Glutamatergic neuron (in vitro differentiated cells): ENCODE data around the gene CHAT. TPM values are rescaled to one million over a fixed set of nuclear protein-coding genes. Genes with fewer than 3 reads are reported as not detected.

Experiments used
- DNase-seq: peaks from one replicate; pipeline ENCODE4 v3.0.0; 2022
- H3K27ac Mint-ChIP-seq: one replicate; pipeline ENCODE4 v1.8.0; 2020; ENCODE audit warnings: mild to moderate bottlenecking, mixed read lengths, inconsistent platforms; ENCODE audit not compliant: unreplicated experiment
- H3K27me3 Mint-ChIP-seq: one replicate; pipeline ENCODE4 v1.8.0; 2020; ENCODE audit warnings: mild to moderate bottlenecking, moderate library complexity, mixed read lengths, inconsistent platforms; ENCODE audit not compliant: unreplicated experiment
- H3K36me3 Mint-ChIP-seq: one replicate; pipeline ENCODE4 v1.8.0; 2020; ENCODE audit warnings: mild to moderate bottlenecking, mixed read lengths, inconsistent platforms; ENCODE audit not compliant: unreplicated experiment
- H3K4me1 Mint-ChIP-seq: one replicate; pipeline ENCODE4 v1.8.0; 2020; ENCODE audit warnings: mild to moderate bottlenecking, low read depth, mixed read lengths, inconsistent platforms; ENCODE audit not compliant: unreplicated experiment
- H3K4me3 Mint-ChIP-seq: one replicate; pipeline ENCODE4 v1.8.0; 2020; ENCODE audit warnings: mild to moderate bottlenecking, mixed read lengths, inconsistent platforms; ENCODE audit not compliant: unreplicated experiment
- H3K9me3 Mint-ChIP-seq: one replicate; pipeline ENCODE4 v1.8.0; 2020; ENCODE audit warnings: mild to moderate bottlenecking, moderate library complexity, mixed read lengths, inconsistent platforms; ENCODE audit not compliant: unreplicated experiment
- CTCF ChIP-seq: fragments of 200-600 bp; sonication (generic); IDR thresholded peaks from one replicate; pipeline ENCODE4 v1.5.0; 2021; ENCODE audit not compliant: partially characterized antibody, unreplicated experiment
- total RNA-seq: library from RNA; stranded (reverse); fragmentation: NEBNext Ultra II Directional; extraction: Animal tissue kit (Norgen Biotek cat#: 25700); gene quantifications from one replicate; pipeline ENCODE4 v1.2.1, GENCODE V29; 2021; ENCODE audit not compliant: unreplicated experiment

Gene CHAT
- total RNA-seq, 1 donor from 2014 or later = 15.4 TPM

- peaks cover 31% of the 10 kb centered on the region for H3K4me1 Mint-ChIP-seq
- peaks cover 24% of the 10 kb centered on the region for H3K27me3 Mint-ChIP-seq
- TF ChIP-seq CTCF = no peak
- no peak overlapping the region for H3K27ac Mint-ChIP-seq
- peaks cover 5% of the 10 kb centered on the region for H3K9me3 Mint-ChIP-seq
- no peak overlapping the region for H3K4me3 Mint-ChIP-seq
- DNase-seq = no peak
- peaks cover 6% of the 10 kb centered on the region for H3K36me3 Mint-ChIP-seq
Observed at GRCh38 chr10:49618821-49619220, 5.0 kb downstream of the CHAT start.

GRCh38 chr10:49619613-49620012 is 5.8 kb downstream of the CHAT start:
- peaks cover 9% of the 10 kb centered on the region for H3K36me3 Mint-ChIP-seq
- H3K9me3 Mint-ChIP-seq = peaks cover 7% of the 10 kb centered on the region
- H3K27me3 Mint-ChIP-seq = peaks cover 27% of the 10 kb centered on the region
- DNase-seq = no peak
- H3K27ac Mint-ChIP-seq = peak overlapping the region; percentile 87
- peaks cover 31% of the 10 kb centered on the region for H3K4me1 Mint-ChIP-seq
- no peak overlapping the region for H3K4me3 Mint-ChIP-seq
- no peak for TF ChIP-seq CTCF

GRCh38 chr10:49620286-49620810 is 6.5 kb downstream of the CHAT start:
- Mint-ChIP-seq H3K4me3 (peak overlapping the region; percentile 37), H3K36me3 (peaks cover 13% of the 10 kb centered on the region), H3K27me3 (peaks cover 27% of the 10 kb centered on the region), H3K4me1 (peaks cover 29% of the 10 kb centered on the region), H3K27ac (peak overlapping the region; percentile 95), H3K9me3 (peaks cover 10% of the 10 kb centered on the region)
- no peak for DNase-seq
- no peak for TF ChIP-seq CTCF

- H3K9me3 Mint-ChIP-seq = peaks cover 10% of the 10 kb centered on the region
- peaks cover 26% of the 10 kb centered on the region for H3K27me3 Mint-ChIP-seq
- H3K4me1 Mint-ChIP-seq = peaks cover 29% of the 10 kb centered on the region
- DNase-seq = peak; percentile 56
- peaks cover 17% of the 10 kb centered on the region for H3K36me3 Mint-ChIP-seq
- no peak for TF ChIP-seq CTCF
- peak overlapping the region; percentile 95 for H3K27ac Mint-ChIP-seq
- peak overlapping the region; percentile 66 for H3K4me3 Mint-ChIP-seq
Observed at GRCh38 chr10:49620841-49621378, 7.1 kb downstream of the CHAT start.

- DNase-seq = no peak
- Mint-ChIP-seq H3K36me3 (peaks cover 17% of the 10 kb centered on the region), H3K27me3 (peaks cover 28% of the 10 kb centered on the region), H3K9me3 (peaks cover 10% of the 10 kb centered on the region), H3K27ac (peak overlapping the region; percentile 95), H3K4me1 (peaks cover 29% of the 10 kb centered on the region), H3K4me3 (peak overlapping the region; percentile 66)
- no peak for TF ChIP-seq CTCF
Observed at GRCh38 chr10:49621561-49621960, 7.7 kb downstream of the CHAT start.
